RWPE2 (cell line): Measurements from ENCODE around the gene CHADL.
"Not testable (repeated sequence)": the region's sequence is repeated elsewhere in the genome, so short reads cannot be mapped to it uniquely, and the experiment has no call there.

Experiments
- ATAC-seq: fragments of 200-7000 bp; cut with Tn5 transposase; 3 replicates; pipeline ENCODE4 v1.9.1; 2021; ENCODE audit warnings: low read depth
- DNase-seq: peaks from one replicate; pipeline ENCODE4 v3.0.0-alpha.2; 2020; ENCODE audit warnings: low spot score
- H3K27ac ChIP-seq: fragments of 450-650 bp; 2 replicates; pipeline ENCODE4 v1.5.1; 2017; ENCODE audit warnings: mild to moderate bottlenecking; ENCODE audit not compliant: poor library complexity, severe bottlenecking
- H3K27me3 ChIP-seq: fragments of 250-450 bp; sonication (Bioruptor Pico); 2 replicates; pipeline ENCODE4 v1.5.1; 2021; ENCODE audit warnings: mild to moderate bottlenecking, moderate library complexity; ENCODE audit not compliant: insufficient read depth, poor library complexity, severe bottlenecking
- H3K36me3 ChIP-seq: fragments of 250-450 bp; sonication (Bioruptor Pico); 2 replicates; pipeline ENCODE4 v1.5.1; 2020; ENCODE audit warnings: low read depth, mild to moderate bottlenecking, moderate library complexity
- H3K4me1 ChIP-seq: fragments of 250-450 bp; sonication (Bioruptor Pico); 2 replicates; pipeline ENCODE4 v1.5.1; 2021; ENCODE audit warnings: mild to moderate bottlenecking, moderate library complexity; ENCODE audit not compliant: insufficient read depth, poor library complexity, severe bottlenecking
- H3K4me3 ChIP-seq: fragments of 250-450 bp; sonication (Bioruptor Pico); 2 replicates; pipeline ENCODE4 v1.5.1; 2021; ENCODE audit warnings: mild to moderate bottlenecking, moderate library complexity; ENCODE audit not compliant: severe bottlenecking
- H3K9me3 ChIP-seq: fragments of 250-450 bp; sonication (Bioruptor Pico); 2 replicates; pipeline ENCODE4 v1.5.1; 2021; ENCODE audit warnings: mild to moderate bottlenecking, moderate library complexity; ENCODE audit not compliant: severe bottlenecking
- CTCF ChIP-seq: fragments of 450-650 bp; IDR thresholded peaks from one replicate; pipeline ENCODE4 v1.5.1; 2017; ENCODE audit warnings: mild to moderate bottlenecking, moderate library complexity; ENCODE audit not compliant: poor library complexity, severe bottlenecking

The CHADL gene

DNA sequence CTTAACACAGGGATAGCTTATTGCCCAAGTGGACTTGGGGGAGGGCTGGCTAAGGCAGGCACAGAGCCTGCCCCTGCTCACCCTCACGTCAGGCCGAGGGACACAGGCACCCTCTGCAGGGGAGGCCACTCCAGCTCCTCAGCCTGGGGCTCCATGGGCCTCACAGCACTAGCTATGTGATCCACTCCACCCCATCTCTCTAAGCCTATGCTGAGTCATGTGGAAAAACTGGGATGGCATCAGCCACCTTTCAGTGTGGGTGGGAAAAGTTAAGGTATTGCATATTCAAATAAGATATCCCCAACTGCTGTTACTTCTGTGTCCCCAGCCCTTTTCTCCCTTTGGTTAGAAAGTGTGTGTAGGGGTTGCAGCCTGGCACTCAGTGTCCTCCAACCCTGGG is 23.0 kb upstream of the CHADL start:
- no peaks in the 10 kb centered on the region for H3K9me3 ChIP-seq
- no peak overlapping the region for H3K27ac ChIP-seq
- peaks cover 94% of the 10 kb centered on the region for H3K36me3 ChIP-seq
- DNase-seq = no peak
- no peak overlapping the region for H3K4me3 ChIP-seq
- TF ChIP-seq CTCF = no peak
- ATAC-seq = no peak
- no peaks in the 10 kb centered on the region for H3K27me3 ChIP-seq
- H3K4me1 ChIP-seq = no peaks in the 10 kb centered on the region

GRCh38 chr22:41262250-41262765 is 21.6 kb upstream of the CHADL start:
- no peaks in the 10 kb centered on the region for H3K4me1 ChIP-seq
- no peak overlapping the region for H3K27ac ChIP-seq
- no peaks in the 10 kb centered on the region for H3K27me3 ChIP-seq
- no peaks in the 10 kb centered on the region for H3K9me3 ChIP-seq
- peaks cover 94% of the 10 kb centered on the region for H3K36me3 ChIP-seq
- no peak overlapping the region for H3K4me3 ChIP-seq
- DNase-seq (no peak), ATAC-seq (no peak)
- no peak for TF ChIP-seq CTCF

DNA sequence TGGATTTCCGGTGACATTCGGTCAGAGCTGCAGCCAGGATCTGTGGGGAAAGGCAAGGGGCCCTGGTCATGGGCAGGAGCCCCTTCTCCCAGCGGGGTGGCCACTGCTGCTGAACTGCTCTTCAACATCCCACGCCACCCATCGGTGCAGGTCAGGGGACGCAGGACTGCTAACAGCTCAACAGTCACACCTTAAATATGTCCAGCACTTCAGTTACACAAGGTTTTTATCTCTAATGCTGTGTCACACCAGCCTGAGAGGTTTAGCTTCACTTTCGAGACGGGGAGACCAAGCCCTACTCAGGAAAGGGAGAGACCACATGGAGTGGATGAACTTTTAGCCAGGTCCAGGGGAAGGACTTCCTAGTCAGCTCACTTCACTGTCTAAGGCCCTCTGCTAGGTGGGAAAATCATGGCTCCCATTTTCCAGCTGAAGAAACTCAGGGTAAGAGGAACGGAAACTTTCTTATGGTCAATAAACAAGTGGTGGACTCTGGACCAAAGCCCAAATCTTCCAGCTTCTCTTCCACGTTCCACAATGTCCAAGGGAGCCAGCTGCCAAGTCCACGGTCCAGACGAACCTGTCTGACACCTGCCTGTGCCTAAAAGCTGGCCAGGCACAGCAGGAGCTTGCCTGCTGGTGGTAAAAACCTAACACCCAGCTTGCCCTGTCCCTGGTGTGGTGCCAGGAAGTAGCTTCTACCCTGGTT is 21.0 kb upstream of the CHADL start:
- Histone ChIP-seq H3K36me3 (peaks cover 95% of the 10 kb centered on the region), H3K9me3 (no peaks in the 10 kb centered on the region), H3K4me1 (no peaks in the 10 kb centered on the region), H3K4me3 (no peak overlapping the region), H3K27me3 (no peaks in the 10 kb centered on the region), H3K27ac (no peak overlapping the region)
- DNase-seq (no peak), ATAC-seq (no peak)
- no peak for TF ChIP-seq CTCF

GRCh38 chr22:41260871-41261270 is 20.1 kb upstream of the CHADL start:
- Histone ChIP-seq H3K36me3 (peaks cover 99% of the 10 kb centered on the region), H3K4me3 (no peak overlapping the region), H3K4me1 (no peaks in the 10 kb centered on the region), H3K9me3 (no peaks in the 10 kb centered on the region), H3K27me3 (no peaks in the 10 kb centered on the region), H3K27ac (no peak overlapping the region)
- DNase-seq (no peak), ATAC-seq (no peak)
- TF ChIP-seq CTCF = no peak

GRCh38 chr22:41259756-41260155 is 19.0 kb upstream of the CHADL start:
- not testable (repeated sequence) for ATAC-seq, H3K27me3 ChIP-seq, H3K9me3 ChIP-seq, H3K4me3 ChIP-seq, H3K4me1 ChIP-seq, H3K27ac ChIP-seq, DNase-seq
- H3K36me3 ChIP-seq = peaks cover 97% of the 10 kb centered on the region
